ENCODE data around the gene XAF1. TPM values are rescaled to one million over a fixed set of nuclear protein-coding genes. Genes with fewer than 3 reads are reported as not detected.
A peak's percentile ranks its signal among the peaks of the same experiment; 100 is the strongest.

The XAF1 gene
- total RNA-seq, 4 donors from 2014 or later, result 6.7 to 15.5 (median 14.1) TPM

GRCh38 chr17:6712854-6713129 is 43.1 kb upstream of the XAF1 start:
- no peaks in the 10 kb centered on the region for H3K9me3 ChIP-seq
- H3K4me3 ChIP-seq, result no peak overlapping the region
- H3K4me1 ChIP-seq, result peaks cover 0 to 13% (median 8%) of the 10 kb centered on the region in 4 donors
- H3K27ac ChIP-seq, result no peak overlapping the region
- intact Hi-C loops (cut with DNase I; ENCODE audit: low total_unique reads), result no loop called here
- H3K27me3 ChIP-seq, result peaks cover 54% of the 10 kb centered on the region
- TF ChIP-seq POLR2A (IDR thresholded peaks at IDR 0.05) (no peak), POLR2AphosphoS5 (IDR thresholded peaks at IDR 0.05) (no peak), CTCF (IDR thresholded peaks at IDR 0.05) (no peak), EP300 (IDR thresholded peaks at IDR 0.05; ENCODE audit: low read depth) (no peak)
- WGBS, 2 donors (ENCODE audit: low coverage in 1 of 2), result 27% methylated on average over 14 of the region's 14 CpGs; no CpG with 5 or more reads in 1 of the 2 donors
- DNase-seq, result no peak
- in situ Hi-C loops (cut with MboI; ENCODE audit: low pct_ligation_motif_present in 1 of 4, low pct_unique_long_range_greater_than_20kb in 1 of 4, low sequenced_read_pairs in 3 of 4), result no loop called here
- no peaks in the 10 kb centered on the region for H3K36me3 ChIP-seq

- WGBS, 2 donors (ENCODE audit: low coverage in 1 of 2), result 13% methylated on average over 50 of the region's 71 CpGs; no CpG with 5 or more reads in 1 of the 2 donors
These were observed 42.5 kb upstream of the XAF1 start, which contains the start of gene SLC13A5 for GRCh38 chr17:6713130-6713917. Gene SLC13A5 (minus strand): TSS chr17:6713369. CDS start chr17:6713333, 36 bp downstream.

GRCh38 chr17:6713918-6714271 is 42.0 kb upstream of the XAF1 start:
- in situ Hi-C loops (cut with MboI; ENCODE audit: low pct_ligation_motif_present in 1 of 4, low pct_unique_long_range_greater_than_20kb in 1 of 4, low sequenced_read_pairs in 3 of 4), result no loop called here
- Histone ChIP-seq H3K4me3 (peak overlapping the region in 1 of 4 donors; percentile 32), H3K27me3 (peaks cover 54% of the 10 kb centered on the region), H3K36me3 (no peaks in the 10 kb centered on the region), H3K4me1 (peaks cover 0 to 13% (median 8%) of the 10 kb centered on the region in 4 donors), H3K9me3 (no peaks in the 10 kb centered on the region), H3K27ac (no peak overlapping the region)
- 18% methylated on average over 27 of the region's 29 CpGs; no CpG with 5 or more reads in 1 of the 2 donors for WGBS, 2 donors (ENCODE audit: low coverage in 1 of 2)
- no peak for DNase-seq
- intact Hi-C loops (cut with DNase I; ENCODE audit: low total_unique reads), result no loop called here
- no peak for TF ChIP-seq POLR2A (IDR thresholded peaks at IDR 0.05)
- no peak for TF ChIP-seq EP300 (IDR thresholded peaks at IDR 0.05; ENCODE audit: low read depth)
- TF ChIP-seq CTCF (IDR thresholded peaks at IDR 0.05), result no peak
- no peak for TF ChIP-seq POLR2AphosphoS5 (IDR thresholded peaks at IDR 0.05)

More at GRCh38 chr17:6713130-6713917, 42.5 kb upstream of the XAF1 start, which contains the start of gene SLC13A5:
- H3K27me3 ChIP-seq, result peaks cover 54% of the 10 kb centered on the region
- no peak within 1 kb of the TSS for H3K27ac ChIP-seq
- intact Hi-C loops (cut with DNase I; ENCODE audit: low total_unique reads) (no loop called here), in situ Hi-C loops (cut with MboI; ENCODE audit: low pct_ligation_motif_present in 1 of 4, low pct_unique_long_range_greater_than_20kb in 1 of 4, low sequenced_read_pairs in 3 of 4) (no loop called here)
- H3K4me3 ChIP-seq, result peak within 1 kb of the TSS in 1 of 4 donors; percentile 32
- DNase-seq, result no peak
- TF ChIP-seq POLR2A (IDR thresholded peaks at IDR 0.05) (no peak), POLR2AphosphoS5 (IDR thresholded peaks at IDR 0.05) (no peak), EP300 (IDR thresholded peaks at IDR 0.05; ENCODE audit: low read depth) (no peak), CTCF (IDR thresholded peaks at IDR 0.05) (no peak)
- no peaks in the 10 kb centered on the region for H3K9me3 ChIP-seq
- no peaks in the 10 kb centered on the region for H3K36me3 ChIP-seq
- peaks cover 0 to 13% (median 8%) of the 10 kb centered on the region in 4 donors for H3K4me1 ChIP-seq

DNA sequence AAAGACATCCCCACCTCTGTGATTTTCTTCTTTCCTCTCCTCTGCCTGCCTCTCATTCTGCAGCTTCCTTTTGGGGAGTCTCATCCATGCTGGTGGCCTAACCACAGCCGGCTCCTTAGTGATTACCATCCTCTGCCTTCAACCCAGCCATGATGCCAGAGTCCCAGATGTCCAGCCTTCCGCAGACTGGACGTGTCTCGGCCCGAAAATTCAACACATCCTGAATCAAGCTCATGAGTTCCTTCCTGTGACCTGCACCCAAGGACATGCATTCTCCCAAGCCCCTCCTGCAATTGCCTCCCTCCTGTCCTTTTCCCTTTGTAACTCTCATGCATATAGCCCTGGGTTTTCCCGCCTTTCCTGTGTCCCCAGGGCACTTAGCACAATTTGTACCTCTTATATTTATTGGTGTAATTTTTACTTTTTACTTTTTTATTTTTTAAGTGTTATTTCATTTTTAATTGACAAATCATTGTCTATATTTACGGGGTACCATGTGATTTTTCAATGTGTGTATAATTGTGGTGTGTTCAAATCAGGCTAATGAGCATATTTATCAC is 41.5 kb upstream of the XAF1 start:
- peaks cover 0 to 13% (median 8%) of the 10 kb centered on the region in 4 donors for H3K4me1 ChIP-seq
- TF ChIP-seq POLR2AphosphoS5 (IDR thresholded peaks at IDR 0.05) (no peak), POLR2A (IDR thresholded peaks at IDR 0.05) (no peak), EP300 (IDR thresholded peaks at IDR 0.05; ENCODE audit: low read depth) (no peak), CTCF (IDR thresholded peaks at IDR 0.05) (no peak)
- no peak overlapping the region for H3K27ac ChIP-seq
- H3K4me3 ChIP-seq, result no peak overlapping the region
- intact Hi-C loops (cut with DNase I; ENCODE audit: low total_unique reads) (no loop called here), in situ Hi-C loops (cut with MboI; ENCODE audit: low pct_ligation_motif_present in 1 of 4, low pct_unique_long_range_greater_than_20kb in 1 of 4, low sequenced_read_pairs in 3 of 4) (no loop called here)
- H3K36me3 ChIP-seq, result no peaks in the 10 kb centered on the region
- DNase-seq, result no peak
- peaks cover 51% of the 10 kb centered on the region for H3K27me3 ChIP-seq
- WGBS, 2 donors (ENCODE audit: low coverage in 1 of 2), result 69 to 75% methylated on average over 7 of the region's 7 CpGs
- no peaks in the 10 kb centered on the region for H3K9me3 ChIP-seq

Data from transverse colon (tissue), 4 donors.